ENCODE data around the gene BNIPL.

Gene BNIPL, protein sequence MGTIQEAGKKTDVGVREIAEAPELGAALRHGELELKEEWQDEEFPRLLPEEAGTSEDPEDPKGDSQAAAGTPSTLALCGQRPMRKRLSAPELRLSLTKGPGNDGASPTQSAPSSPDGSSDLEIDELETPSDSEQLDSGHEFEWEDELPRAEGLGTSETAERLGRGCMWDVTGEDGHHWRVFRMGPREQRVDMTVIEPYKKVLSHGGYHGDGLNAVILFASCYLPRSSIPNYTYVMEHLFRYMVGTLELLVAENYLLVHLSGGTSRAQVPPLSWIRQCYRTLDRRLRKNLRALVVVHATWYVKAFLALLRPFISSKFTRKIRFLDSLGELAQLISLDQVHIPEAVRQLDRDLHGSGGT

DNA sequence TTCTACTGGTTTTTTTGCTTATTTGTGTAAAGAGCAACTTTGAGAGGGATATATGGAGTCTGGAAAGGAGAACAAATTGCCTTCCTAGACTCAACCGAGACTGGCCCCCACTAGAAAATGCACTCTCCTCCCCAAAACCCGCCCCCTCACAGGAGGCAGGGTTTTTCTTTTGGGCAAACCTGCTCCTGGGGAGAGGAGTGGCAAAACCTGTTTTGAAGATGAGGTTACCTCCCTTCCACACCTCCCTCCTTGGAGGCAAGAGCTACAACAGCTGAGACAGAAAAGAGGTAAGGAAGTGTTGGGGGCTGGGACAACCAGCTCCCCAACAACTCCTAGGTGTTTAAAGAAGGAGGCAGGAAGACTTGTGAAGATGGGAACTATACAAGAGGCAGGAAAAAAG lies at the start of gene BNIPL:
TSS of gene BNIPL (plus strand) at position 231 of the 400 bp plus-strand sequence. CDS start at position 371, 140 bp downstream.
- in situ Hi-C loops (cut with MboI; ENCODE audit: low pct_unique_long_range_greater_than_20kb, low sequenced_read_pairs) = no loop called here
- no peak for DNase-seq

DNA sequence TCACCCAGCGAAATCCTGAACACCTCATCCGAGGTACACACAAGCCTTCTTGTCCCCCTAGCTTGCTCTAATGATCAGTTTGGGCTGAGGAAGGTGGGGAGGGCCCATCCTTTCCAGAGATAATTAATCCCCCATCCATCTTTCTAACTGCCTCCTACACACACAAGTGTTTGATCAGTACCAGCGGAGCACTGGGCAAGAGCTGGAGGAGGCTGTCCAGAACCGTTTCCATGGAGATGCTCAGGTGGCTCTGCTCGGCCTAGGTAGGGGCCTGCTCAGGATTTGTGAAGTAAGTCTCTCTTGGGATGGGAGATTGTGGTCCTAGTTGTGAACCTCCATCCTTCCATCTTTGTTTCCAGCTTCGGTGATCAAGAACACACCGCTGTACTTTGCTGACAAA lies 48.5 kb upstream of the BNIPL start:
- in situ Hi-C loops (cut with MboI; ENCODE audit: low pct_unique_long_range_greater_than_20kb, low sequenced_read_pairs) = no loop called here
- no peak for DNase-seq

DNA sequence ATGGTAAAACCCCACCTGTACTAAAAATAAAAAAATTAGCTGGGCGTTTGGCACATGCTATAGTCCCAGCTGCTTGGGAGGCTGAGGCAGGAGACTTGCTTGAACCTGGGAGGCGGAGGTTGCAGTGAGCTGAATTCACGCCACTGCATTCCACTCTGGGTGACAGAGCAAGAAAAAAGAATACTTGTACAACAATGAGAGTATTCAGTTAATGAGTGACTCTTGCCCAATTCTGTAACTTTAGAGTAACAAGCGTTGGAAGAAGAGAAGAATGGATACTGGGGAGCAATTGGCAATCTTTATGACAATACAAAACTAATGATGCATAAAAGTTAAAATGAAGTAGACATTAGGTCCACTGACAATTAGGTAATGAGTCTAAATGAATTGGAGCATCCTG lies 43.8 kb upstream of the BNIPL start:
- in situ Hi-C loops (cut with MboI; ENCODE audit: low pct_unique_long_range_greater_than_20kb, low sequenced_read_pairs) = no loop called here
- no peak for DNase-seq

- in situ Hi-C loops (cut with MboI; ENCODE audit: low pct_unique_long_range_greater_than_20kb, low sequenced_read_pairs) = no loop called here
- DNase-seq = no peak
Observed at GRCh38 chr1:150994248-150994647, 42.1 kb upstream of the BNIPL start.

GRCh38 chr1:150995460-150995859 lies 40.9 kb upstream of the BNIPL start:
- in situ Hi-C loops (cut with MboI; ENCODE audit: low pct_unique_long_range_greater_than_20kb, low sequenced_read_pairs) = no loop called here
- DNase-seq = no peak

DNA sequence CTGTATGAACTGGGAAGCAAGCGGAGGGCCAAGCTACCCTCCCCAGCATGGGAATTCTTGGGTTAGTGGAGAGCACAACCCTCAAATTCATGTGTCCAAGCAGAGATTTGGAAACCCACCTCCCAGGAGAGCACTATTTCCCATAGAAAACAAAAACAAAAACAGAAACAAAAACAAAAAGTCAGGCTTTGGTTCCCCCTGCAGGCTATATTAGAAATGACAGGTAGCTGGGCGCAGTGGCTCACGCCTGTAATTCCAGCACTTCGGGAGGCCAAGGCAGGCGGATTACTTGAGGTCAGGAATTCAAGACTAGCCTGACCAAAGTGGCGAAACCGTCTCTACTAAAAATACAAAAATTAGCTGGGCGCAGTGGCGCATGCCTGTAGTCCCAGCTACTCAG lies 40.5 kb upstream of the BNIPL start:
- no peak for DNase-seq
- in situ Hi-C loops (cut with MboI; ENCODE audit: low pct_unique_long_range_greater_than_20kb, low sequenced_read_pairs) = no loop called here

GRCh38 chr1:150997126-150997872 lies 39.1 kb upstream of the BNIPL start:
- in situ Hi-C loops (cut with MboI; ENCODE audit: low pct_unique_long_range_greater_than_20kb, low sequenced_read_pairs) = no loop called here
- no peak for DNase-seq

GRCh38 chr1:150997949-150998348 lies 38.4 kb upstream of the BNIPL start:
- DNase-seq = no peak
- in situ Hi-C loops (cut with MboI; ENCODE audit: low pct_unique_long_range_greater_than_20kb, low sequenced_read_pairs) = no loop called here

GRCh38 chr1:150999051-150999674 lies 37.2 kb upstream of the BNIPL start:
- DNase-seq = no peak
- in situ Hi-C loops (cut with MboI; ENCODE audit: low pct_unique_long_range_greater_than_20kb, low sequenced_read_pairs) = no loop called here

GRCh38 chr1:150999926-151000325 lies 36.5 kb upstream of the BNIPL start:
- DNase-seq = no peak
- in situ Hi-C loops (cut with MboI; ENCODE audit: low pct_unique_long_range_greater_than_20kb, low sequenced_read_pairs) = no loop called here

DNA sequence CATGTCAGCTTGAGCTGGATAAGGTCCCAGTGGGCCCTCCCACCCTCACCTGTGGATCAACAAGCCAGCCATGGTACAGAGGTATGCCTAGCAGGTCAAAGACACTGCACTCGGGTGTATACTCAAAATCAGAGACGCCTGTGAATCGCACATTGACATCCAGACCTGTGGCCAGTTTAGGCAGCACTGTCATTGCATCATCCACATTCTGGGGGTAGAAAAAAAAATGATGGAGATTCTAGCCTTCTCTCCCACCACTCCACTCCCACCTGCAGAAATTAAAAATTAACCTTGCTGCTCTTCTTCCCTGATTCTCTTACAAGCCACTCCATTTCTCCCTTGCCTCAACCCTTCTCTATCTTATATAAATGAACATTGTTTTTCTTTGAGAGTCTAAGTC lies 36.0 kb upstream of the BNIPL start:
- DNase-seq = no peak
- in situ Hi-C loops (cut with MboI; ENCODE audit: low pct_unique_long_range_greater_than_20kb, low sequenced_read_pairs) = no loop called here

- peak; percentile 51 for DNase-seq
- in situ Hi-C loops (cut with MboI; ENCODE audit: low pct_unique_long_range_greater_than_20kb, low sequenced_read_pairs) = no loop called here
Observed at GRCh38 chr1:151001602-151002001, 34.8 kb upstream of the BNIPL start.

GRCh38 chr1:151002051-151002450 lies 34.3 kb upstream of the BNIPL start:
- in situ Hi-C loops (cut with MboI; ENCODE audit: low pct_unique_long_range_greater_than_20kb, low sequenced_read_pairs) = no loop called here
- no peak for DNase-seq

DNA sequence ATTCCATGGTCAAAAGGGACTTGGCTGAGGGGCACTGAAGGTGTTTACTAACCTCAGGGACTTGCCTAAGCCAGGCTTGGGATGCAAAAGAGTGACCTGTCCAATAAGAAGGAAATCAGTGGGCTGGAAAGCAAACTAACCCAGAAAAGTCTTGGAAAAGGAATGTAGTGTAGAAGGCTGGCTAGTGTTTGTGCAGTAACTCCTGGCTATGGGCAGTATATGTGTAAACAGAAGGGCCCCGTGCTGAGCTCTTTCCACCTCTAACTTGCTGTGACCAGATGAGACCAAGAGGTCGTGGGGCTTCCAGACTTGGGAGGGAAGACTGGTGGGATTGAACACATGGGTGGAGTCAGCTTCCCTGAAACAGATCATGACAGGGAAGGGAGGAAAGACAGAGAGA lies 33.8 kb upstream of the BNIPL start:
- in situ Hi-C loops (cut with MboI; ENCODE audit: low pct_unique_long_range_greater_than_20kb, low sequenced_read_pairs) = no loop called here
- no peak for DNase-seq

DNA sequence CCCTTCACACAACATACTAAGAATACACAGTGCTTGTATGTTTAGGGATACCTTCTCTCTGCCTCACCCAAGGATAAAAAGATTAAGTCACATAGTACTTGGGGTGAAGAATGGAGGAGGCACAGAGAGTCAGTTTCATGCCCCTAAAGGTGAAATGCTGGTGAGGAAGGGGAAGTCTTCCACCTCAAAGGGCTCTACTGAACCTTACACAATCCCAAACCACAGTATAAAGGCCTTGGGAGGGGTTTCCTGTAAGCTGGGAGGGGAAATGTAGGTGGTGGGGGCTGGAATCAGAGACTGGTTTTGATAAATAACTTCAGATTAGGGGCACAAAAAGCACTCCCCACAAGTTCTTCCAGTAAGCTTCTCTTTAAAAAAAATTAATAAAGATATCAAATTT lies 33.2 kb upstream of the BNIPL start:
- peak; percentile 64 for DNase-seq
- in situ Hi-C loops (cut with MboI; ENCODE audit: low pct_unique_long_range_greater_than_20kb, low sequenced_read_pairs) = no loop called here

GRCh38 chr1:151005729-151006319 lies 30.6 kb upstream of the BNIPL start:
- in situ Hi-C loops (cut with MboI; ENCODE audit: low pct_unique_long_range_greater_than_20kb, low sequenced_read_pairs) = no loop called here

DNA sequence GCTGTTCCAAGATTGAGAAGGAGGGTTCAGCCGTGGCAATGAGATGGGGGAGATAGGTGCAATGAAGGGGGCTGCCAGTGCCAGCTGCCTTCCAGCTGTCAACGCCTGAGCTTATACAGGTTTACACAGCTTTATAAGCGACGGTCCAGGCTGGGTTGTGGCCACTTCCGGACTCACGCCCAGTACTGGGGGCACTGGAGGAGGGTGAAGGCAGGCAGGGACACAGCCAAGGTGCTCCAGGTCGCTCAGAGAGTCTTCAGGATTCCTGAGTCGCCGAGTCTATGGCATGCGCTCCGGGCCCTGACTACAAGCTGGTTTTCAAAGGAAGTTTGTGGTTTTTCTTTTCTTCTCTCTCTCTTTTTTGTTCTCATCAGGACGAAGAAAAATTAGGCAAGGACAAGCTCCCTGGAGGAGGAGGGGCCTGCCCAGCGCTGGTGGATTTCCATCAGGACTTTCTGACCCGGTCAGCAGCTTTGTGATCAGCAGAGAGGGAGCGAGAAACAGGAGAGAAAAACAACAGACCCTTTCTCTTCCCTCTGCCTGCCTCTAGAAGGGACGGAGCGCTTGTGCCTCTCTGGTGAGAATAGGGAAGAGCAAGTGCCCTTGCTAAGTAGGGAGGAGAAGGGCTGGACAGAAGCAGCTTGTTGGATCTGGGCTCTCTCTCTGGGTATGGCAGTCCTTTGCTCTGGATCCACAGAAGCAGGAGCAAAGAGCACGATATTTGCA lies 29.9 kb upstream of the BNIPL start, which contains the start of gene MINDY1:
TSS of gene MINDY1 (minus strand) at position 576 of the 726 bp plus-strand sequence. CDS start 4,285 bp downstream, outside the sequence.
- peak; percentile 83 for DNase-seq
- in situ Hi-C loops (cut with MboI; ENCODE audit: low pct_unique_long_range_greater_than_20kb, low sequenced_read_pairs) = no loop called here

More at GRCh38 chr1:151005729-151006319, 30.6 kb upstream of the BNIPL start:
- no peak for DNase-seq

DNA sequence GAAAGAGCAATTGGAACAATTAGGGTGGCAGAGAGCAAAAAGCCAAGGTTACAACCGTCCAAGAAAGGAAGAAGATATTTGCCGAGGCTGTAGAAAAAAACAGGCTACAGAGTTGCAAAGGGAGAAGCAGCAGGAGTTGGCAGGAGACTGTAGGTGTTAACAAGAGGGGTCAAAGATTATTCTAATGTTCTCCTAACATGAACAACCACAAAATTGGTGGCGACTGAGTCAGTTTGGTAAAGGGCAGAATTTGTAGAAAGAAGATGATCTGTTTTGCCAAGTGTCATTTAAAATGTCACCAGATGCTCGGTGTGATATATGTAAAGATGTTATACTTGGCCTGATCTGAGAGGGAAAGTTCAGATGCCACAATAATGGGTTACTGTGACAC lies 28.5 kb upstream of the BNIPL start:
- no peak for DNase-seq
- in situ Hi-C loops (cut with MboI; ENCODE audit: low pct_unique_long_range_greater_than_20kb, low sequenced_read_pairs) = no loop called here
